ENCODE data around the gene EIF4A2.

Gene EIF4A2

DNA sequence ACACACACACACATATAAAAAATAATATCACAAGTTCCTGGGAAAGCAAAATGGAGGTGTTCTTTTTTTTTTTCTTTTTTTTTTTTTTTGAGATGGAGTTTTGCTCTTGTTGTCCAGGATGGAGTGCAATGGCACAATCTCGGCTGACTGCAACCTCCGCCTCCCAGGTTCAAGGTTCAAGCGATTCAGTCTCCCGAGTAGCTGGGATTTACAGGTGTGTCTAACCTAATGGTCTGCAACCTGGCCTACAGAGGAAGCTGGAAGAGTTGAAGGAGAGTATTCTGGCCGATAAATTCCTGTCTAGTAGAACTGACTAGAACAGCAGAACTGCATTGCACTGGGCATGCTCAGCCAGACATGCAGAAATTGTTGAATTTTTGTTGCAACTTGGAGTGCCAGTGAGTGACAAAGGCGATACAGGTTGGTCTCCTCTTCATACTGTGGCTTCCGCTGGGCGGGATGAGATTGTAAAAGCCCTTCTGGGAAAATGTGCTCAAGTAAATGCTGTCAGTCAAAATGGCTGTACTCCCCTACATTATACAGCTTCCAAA is 22.4 kb upstream of the EIF4A2 start:
- Histone ChIP-seq H2BK15ac (ENCODE audit: low read depth, poor library complexity, severe bottlenecking) (no peak overlapping the region), H3K4me2 (ENCODE audit: low read length, poor library complexity, severe bottlenecking) (no peak overlapping the region), H2AK5ac (ENCODE audit: low read length, severe bottlenecking) (no peak overlapping the region), H3K27ac (ENCODE audit: low read length, poor library complexity, severe bottlenecking) (no peak overlapping the region), H3K4ac (ENCODE audit: low read depth in 1 of 2, low read length in 2 of 2) (no peak overlapping the region), H3K9me3 (ENCODE audit: control insufficient read depth, low read length) (no peaks in the 10 kb centered on the region), H3K14ac (ENCODE audit: low read length in 2 of 2) (no peak overlapping the region), H3K18ac (ENCODE audit: low read depth in 1 of 2, low read length in 2 of 2) (no peak overlapping the region), H3K36me3 (ENCODE audit: control insufficient read depth in 1 of 2, insufficient read depth in 2 of 2, low read depth in 1 of 2, low read length in 2 of 2) (no peaks in the 10 kb centered on the region), H3K4me3 (ENCODE audit: insufficient read depth in 1 of 2, low read depth in 1 of 2, low read length in 2 of 2) (no peak overlapping the region), H3K4me1 (ENCODE audit: control insufficient read depth, insufficient read depth, low read depth, low read length) (no peaks in the 10 kb centered on the region), H4K8ac (ENCODE audit: low read length) (no peak overlapping the region), H2BK12ac (ENCODE audit: low read length in 2 of 2) (no peak overlapping the region), H3K27me3 (ENCODE audit: control insufficient read depth in 1 of 2, insufficient read depth in 1 of 2, low read length in 2 of 2) (no peaks in the 10 kb centered on the region), H2AFZ (ENCODE audit: low read depth, low read length) (no peak overlapping the region), H2BK5ac (ENCODE audit: low read depth, low read length, poor library complexity, severe bottlenecking) (no peak overlapping the region), H2BK120ac (ENCODE audit: low read depth, low read length) (no peak overlapping the region), H3K23ac (ENCODE audit: low read length in 2 of 2) (no peak overlapping the region), H3K9ac (ENCODE audit: low read length) (no peak overlapping the region), H4K91ac (ENCODE audit: low read length) (no peak overlapping the region), H3K79me1 (replicated peaks; ENCODE audit: low read length, poor library complexity, severe bottlenecking) (no peaks in the 10 kb centered on the region)
- WGBS = 95% methylated on average over 6 of the region's 8 CpGs
- DNase-seq = no peak

DNA sequence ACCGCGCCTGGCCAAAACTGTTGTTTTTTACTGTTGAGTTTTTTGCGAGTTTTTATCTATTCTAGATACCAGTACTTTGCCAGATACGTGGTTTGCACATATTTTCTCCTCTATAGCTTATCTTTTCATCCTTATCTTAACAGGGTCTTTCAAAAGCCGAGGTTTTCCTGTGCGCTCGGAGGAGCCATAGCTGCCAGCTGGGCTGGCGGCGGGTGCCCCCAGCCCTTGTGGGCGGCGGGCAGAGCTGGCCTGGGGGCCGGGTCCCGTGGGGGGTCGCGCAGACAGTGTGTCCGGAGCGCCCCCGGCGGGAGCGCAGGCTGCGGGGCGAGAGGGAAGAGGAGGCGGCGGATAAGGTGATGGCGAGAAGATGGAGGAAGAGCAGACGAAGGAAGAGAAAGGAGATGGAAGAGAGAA is 11.1 kb upstream of the EIF4A2 start:
- Histone ChIP-seq H3K36me3 (ENCODE audit: control insufficient read depth in 1 of 2, insufficient read depth in 2 of 2, low read depth in 1 of 2, low read length in 2 of 2) (no peaks in the 10 kb centered on the region), H3K4ac (ENCODE audit: low read depth in 1 of 2, low read length in 2 of 2) (no peak overlapping the region), H4K91ac (ENCODE audit: low read length) (no peak overlapping the region), H3K27ac (ENCODE audit: low read length, poor library complexity, severe bottlenecking) (no peak overlapping the region), H3K9me3 (ENCODE audit: control insufficient read depth, low read length) (no peaks in the 10 kb centered on the region), H2BK12ac (ENCODE audit: low read length in 2 of 2) (no peak overlapping the region), H2AK5ac (ENCODE audit: low read length, severe bottlenecking) (no peak overlapping the region), H3K79me1 (replicated peaks; ENCODE audit: low read length, poor library complexity, severe bottlenecking) (no peaks in the 10 kb centered on the region), H4K8ac (ENCODE audit: low read length) (no peak overlapping the region), H3K18ac (ENCODE audit: low read depth in 1 of 2, low read length in 2 of 2) (no peak overlapping the region), H3K4me1 (ENCODE audit: control insufficient read depth, insufficient read depth, low read depth, low read length) (no peaks in the 10 kb centered on the region), H2BK15ac (ENCODE audit: low read depth, poor library complexity, severe bottlenecking) (no peak overlapping the region), H3K14ac (ENCODE audit: low read length in 2 of 2) (no peak overlapping the region), H3K23ac (ENCODE audit: low read length in 2 of 2) (no peak overlapping the region), H2BK120ac (ENCODE audit: low read depth, low read length) (no peak overlapping the region), H2AFZ (ENCODE audit: low read depth, low read length) (no peak overlapping the region), H2BK5ac (ENCODE audit: low read depth, low read length, poor library complexity, severe bottlenecking) (no peak overlapping the region), H3K4me3 (ENCODE audit: insufficient read depth in 1 of 2, low read depth in 1 of 2, low read length in 2 of 2) (peak overlapping the region; percentile 11 to 78), H3K27me3 (ENCODE audit: control insufficient read depth in 1 of 2, insufficient read depth in 1 of 2, low read length in 2 of 2) (no peaks in the 10 kb centered on the region), H3K4me2 (ENCODE audit: low read length, poor library complexity, severe bottlenecking) (no peak overlapping the region), H3K9ac (ENCODE audit: low read length) (peak overlapping the region; percentile 80)
- no peak for DNase-seq
- 74% methylated on average over 26 of the region's 26 CpGs for WGBS

- Histone ChIP-seq H3K18ac (ENCODE audit: low read depth in 1 of 2, low read length in 2 of 2) (no peak overlapping the region), H3K23ac (ENCODE audit: low read length in 2 of 2) (no peak overlapping the region), H3K36me3 (ENCODE audit: control insufficient read depth in 1 of 2, insufficient read depth in 2 of 2, low read depth in 1 of 2, low read length in 2 of 2) (no peaks in the 10 kb centered on the region), H3K27me3 (ENCODE audit: control insufficient read depth in 1 of 2, insufficient read depth in 1 of 2, low read length in 2 of 2) (no peaks in the 10 kb centered on the region), H2AK5ac (ENCODE audit: low read length, severe bottlenecking) (no peak overlapping the region), H2BK15ac (ENCODE audit: low read depth, poor library complexity, severe bottlenecking) (no peak overlapping the region), H3K9ac (ENCODE audit: low read length) (peak overlapping the region; percentile 80), H2BK5ac (ENCODE audit: low read depth, low read length, poor library complexity, severe bottlenecking) (no peak overlapping the region), H3K4me3 (ENCODE audit: insufficient read depth in 1 of 2, low read depth in 1 of 2, low read length in 2 of 2) (peak overlapping the region in 1 of 2 experiments; percentile 78), H3K4me2 (ENCODE audit: low read length, poor library complexity, severe bottlenecking) (no peak overlapping the region), H3K14ac (ENCODE audit: low read length in 2 of 2) (no peak overlapping the region), H3K27ac (ENCODE audit: low read length, poor library complexity, severe bottlenecking) (no peak overlapping the region), H4K91ac (ENCODE audit: low read length) (no peak overlapping the region), H2AFZ (ENCODE audit: low read depth, low read length) (no peak overlapping the region), H3K9me3 (ENCODE audit: control insufficient read depth, low read length) (no peaks in the 10 kb centered on the region), H3K79me1 (replicated peaks; ENCODE audit: low read length, poor library complexity, severe bottlenecking) (no peaks in the 10 kb centered on the region), H4K8ac (ENCODE audit: low read length) (no peak overlapping the region), H3K4ac (ENCODE audit: low read depth in 1 of 2, low read length in 2 of 2) (no peak overlapping the region), H2BK120ac (ENCODE audit: low read depth, low read length) (no peak overlapping the region), H2BK12ac (ENCODE audit: low read length in 2 of 2) (no peak overlapping the region), H3K4me1 (ENCODE audit: control insufficient read depth, insufficient read depth, low read depth, low read length) (no peaks in the 10 kb centered on the region)
- no peak for DNase-seq
- 79% methylated on average over 28 of the region's 28 CpGs for WGBS
Measured at GRCh38 chr3:186772701-186773417, 10.5 kb upstream of the EIF4A2 start.

- Histone ChIP-seq H2BK120ac (ENCODE audit: low read depth, low read length) (no peak overlapping the region), H3K18ac (ENCODE audit: low read depth in 1 of 2, low read length in 2 of 2) (no peak overlapping the region), H3K4me3 (ENCODE audit: insufficient read depth in 1 of 2, low read depth in 1 of 2, low read length in 2 of 2) (no peak overlapping the region), H2BK12ac (ENCODE audit: low read length in 2 of 2) (no peak overlapping the region), H4K8ac (ENCODE audit: low read length) (no peak overlapping the region), H3K23ac (ENCODE audit: low read length in 2 of 2) (no peak overlapping the region), H3K36me3 (ENCODE audit: control insufficient read depth in 1 of 2, insufficient read depth in 2 of 2, low read depth in 1 of 2, low read length in 2 of 2) (no peaks in the 10 kb centered on the region), H2AFZ (ENCODE audit: low read depth, low read length) (no peak overlapping the region), H3K4ac (ENCODE audit: low read depth in 1 of 2, low read length in 2 of 2) (no peak overlapping the region), H3K79me1 (replicated peaks; ENCODE audit: low read length, poor library complexity, severe bottlenecking) (no peaks in the 10 kb centered on the region), H3K14ac (ENCODE audit: low read length in 2 of 2) (no peak overlapping the region), H3K27ac (ENCODE audit: low read length, poor library complexity, severe bottlenecking) (no peak overlapping the region), H3K27me3 (ENCODE audit: control insufficient read depth in 1 of 2, insufficient read depth in 1 of 2, low read length in 2 of 2) (no peaks in the 10 kb centered on the region), H3K4me1 (ENCODE audit: control insufficient read depth, insufficient read depth, low read depth, low read length) (no peaks in the 10 kb centered on the region), H2AK5ac (ENCODE audit: low read length, severe bottlenecking) (no peak overlapping the region), H3K9ac (ENCODE audit: low read length) (no peak overlapping the region), H3K4me2 (ENCODE audit: low read length, poor library complexity, severe bottlenecking) (no peak overlapping the region), H2BK5ac (ENCODE audit: low read depth, low read length, poor library complexity, severe bottlenecking) (no peak overlapping the region), H2BK15ac (ENCODE audit: low read depth, poor library complexity, severe bottlenecking) (no peak overlapping the region), H4K91ac (ENCODE audit: low read length) (no peak overlapping the region), H3K9me3 (ENCODE audit: control insufficient read depth, low read length) (no peaks in the 10 kb centered on the region)
- no peak for DNase-seq
- WGBS = 51% methylated on average over 4 of the region's 8 CpGs
Measured at GRCh38 chr3:186775999-186776398, 7.4 kb upstream of the EIF4A2 start.

All from mesenchymal stem cell (in vitro differentiated cells and primary cell).